K562 (cell line): Measurements from ENCODE around the gene RDH16. TPM values are rescaled to one million over a fixed set of nuclear protein-coding genes. Genes with fewer than 3 reads are reported as not detected.

Experiments
- NRF1 ChIP-seq, 2 experiments: fragments of 450-650 bp; IDR thresholded peaks in 1 of 2; conservative IDR thresholded peaks in 1 of 2; 2 replicates each; pipeline ENCODE4 v1.6.1; 2014; ENCODE audit warnings: mild to moderate bottlenecking in 2 of 2
- ZBTB17 ChIP-seq: fragments of 450-650 bp; formaldehyde crosslinking; IDR thresholded peaks from 2 replicates; pipeline ENCODE4 v1.4.0; 2020; ENCODE audit warnings: mild to moderate bottlenecking
- polyA plus RNA-seq, 8 experiments: library from polyadenylated mRNA; depleted of rRNA in 4 of 8; stranded (reverse) in 5 of 8; unstranded in 3 of 8; fragments of >200 nt; fragmentation: Nextera tagmentation in 2 of 8; fragmentation: Illumina TruSeq in 1 of 8; extraction: Ambion mirVana in 2 of 8; extraction: Trizol in 1 of 8; gene quantifications; 2 replicates each; pipeline versions ENCODE4 v1.2.1 to v1.2.3, GENCODE V29; 2011 to 2014; ENCODE audit warnings: inconsistent platforms in 1 of 8, missing spikeins in 1 of 8
- total RNA-seq, 7 experiments: library from RNA; depleted of rRNA in 6 of 7; stranded (reverse); fragments of >200 nt in 6 of 7; fragmentation: Illumina TruSeq in 2 of 7; extraction: Trizol in 2 of 7; gene quantifications; 2 replicates each; pipeline versions ENCODE4 v1.2.1 to v1.2.3, GENCODE V29; 2011 to 2021; ENCODE audit warnings: low replicate concordance in 1 of 7
- TF ChIP-seq, protein P1 (sequence below): fragments of 450-650 bp; IDR thresholded peaks from 2 replicates; pipeline ENCODE4 v1.6.1; 2016; ENCODE audit warnings: mild to moderate bottlenecking, moderate library complexity
- TF ChIP-seq, protein P2 (sequence below): fragments of 200-800 bp; sonication (Bioruptor generic); IDR thresholded peaks from 2 replicates; pipeline ENCODE4 v1.6.1; 2017; ENCODE audit warnings: missing genetic modification characterization, missing compliant biosample characterization
- TF ChIP-seq, protein P3 (sequence below): fragments of 450-650 bp; IDR thresholded peaks from 2 replicates; pipeline ENCODE4 v1.6.1; 2017; ENCODE audit warnings: antibody characterized with exemption, mild to moderate bottlenecking
- TF ChIP-seq, protein P4 (sequence below), 2 experiments: fragments of 200-800 bp in 1 of 2; sonication (Bioruptor generic) in 1 of 2; sonication (generic) in 1 of 2; formaldehyde crosslinking in 1 of 2; IDR thresholded peaks in 1 of 2; conservative IDR thresholded peaks in 1 of 2; 2 replicates each; pipeline versions ENCODE4 v1.5.0 to v1.6.1; 2016 to 2020; ENCODE audit warnings: missing compliant biosample characterization in 1 of 2, missing genetic modification characterization in 1 of 2, missing genetic modification reagents in 1 of 2
- TF ChIP-seq, protein P5 (sequence below): sonication (generic); formaldehyde crosslinking; IDR thresholded peaks from 2 replicates; pipeline ENCODE4 v1.9.0; 2022; ENCODE audit warnings: mild to moderate bottlenecking, missing genetic modification reagents

RDH16 gene
- total and polyA plus RNA-seq, 9 of the 15 experiments (the other 6 are each of a cell fraction or from before 2014, with no cell fraction given): 0.11 to 0.52 (median 0.22) TPM; not detected in 1

DNA sequence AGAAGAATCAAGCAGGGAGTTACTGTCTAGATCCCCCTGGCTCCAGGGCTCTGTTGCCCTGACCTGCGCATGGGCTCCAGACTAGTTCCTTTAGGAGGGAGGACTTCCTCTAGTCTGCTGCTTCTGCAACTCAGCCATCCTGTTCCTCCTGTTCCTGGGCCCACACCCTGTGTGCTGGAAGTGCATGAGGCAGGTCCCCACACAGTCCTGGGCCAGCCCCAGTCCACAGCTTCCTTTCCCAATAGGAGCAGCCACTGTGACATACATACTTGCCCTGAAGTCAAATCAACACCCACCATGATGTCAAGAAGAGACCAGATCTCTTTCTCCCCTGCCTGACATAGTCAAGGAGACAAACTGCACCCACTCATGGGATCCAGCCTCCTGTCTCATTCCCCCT lies 24.5 kb downstream of the RDH16 start (continued):
- TF ChIP-seq, protein P1, sequence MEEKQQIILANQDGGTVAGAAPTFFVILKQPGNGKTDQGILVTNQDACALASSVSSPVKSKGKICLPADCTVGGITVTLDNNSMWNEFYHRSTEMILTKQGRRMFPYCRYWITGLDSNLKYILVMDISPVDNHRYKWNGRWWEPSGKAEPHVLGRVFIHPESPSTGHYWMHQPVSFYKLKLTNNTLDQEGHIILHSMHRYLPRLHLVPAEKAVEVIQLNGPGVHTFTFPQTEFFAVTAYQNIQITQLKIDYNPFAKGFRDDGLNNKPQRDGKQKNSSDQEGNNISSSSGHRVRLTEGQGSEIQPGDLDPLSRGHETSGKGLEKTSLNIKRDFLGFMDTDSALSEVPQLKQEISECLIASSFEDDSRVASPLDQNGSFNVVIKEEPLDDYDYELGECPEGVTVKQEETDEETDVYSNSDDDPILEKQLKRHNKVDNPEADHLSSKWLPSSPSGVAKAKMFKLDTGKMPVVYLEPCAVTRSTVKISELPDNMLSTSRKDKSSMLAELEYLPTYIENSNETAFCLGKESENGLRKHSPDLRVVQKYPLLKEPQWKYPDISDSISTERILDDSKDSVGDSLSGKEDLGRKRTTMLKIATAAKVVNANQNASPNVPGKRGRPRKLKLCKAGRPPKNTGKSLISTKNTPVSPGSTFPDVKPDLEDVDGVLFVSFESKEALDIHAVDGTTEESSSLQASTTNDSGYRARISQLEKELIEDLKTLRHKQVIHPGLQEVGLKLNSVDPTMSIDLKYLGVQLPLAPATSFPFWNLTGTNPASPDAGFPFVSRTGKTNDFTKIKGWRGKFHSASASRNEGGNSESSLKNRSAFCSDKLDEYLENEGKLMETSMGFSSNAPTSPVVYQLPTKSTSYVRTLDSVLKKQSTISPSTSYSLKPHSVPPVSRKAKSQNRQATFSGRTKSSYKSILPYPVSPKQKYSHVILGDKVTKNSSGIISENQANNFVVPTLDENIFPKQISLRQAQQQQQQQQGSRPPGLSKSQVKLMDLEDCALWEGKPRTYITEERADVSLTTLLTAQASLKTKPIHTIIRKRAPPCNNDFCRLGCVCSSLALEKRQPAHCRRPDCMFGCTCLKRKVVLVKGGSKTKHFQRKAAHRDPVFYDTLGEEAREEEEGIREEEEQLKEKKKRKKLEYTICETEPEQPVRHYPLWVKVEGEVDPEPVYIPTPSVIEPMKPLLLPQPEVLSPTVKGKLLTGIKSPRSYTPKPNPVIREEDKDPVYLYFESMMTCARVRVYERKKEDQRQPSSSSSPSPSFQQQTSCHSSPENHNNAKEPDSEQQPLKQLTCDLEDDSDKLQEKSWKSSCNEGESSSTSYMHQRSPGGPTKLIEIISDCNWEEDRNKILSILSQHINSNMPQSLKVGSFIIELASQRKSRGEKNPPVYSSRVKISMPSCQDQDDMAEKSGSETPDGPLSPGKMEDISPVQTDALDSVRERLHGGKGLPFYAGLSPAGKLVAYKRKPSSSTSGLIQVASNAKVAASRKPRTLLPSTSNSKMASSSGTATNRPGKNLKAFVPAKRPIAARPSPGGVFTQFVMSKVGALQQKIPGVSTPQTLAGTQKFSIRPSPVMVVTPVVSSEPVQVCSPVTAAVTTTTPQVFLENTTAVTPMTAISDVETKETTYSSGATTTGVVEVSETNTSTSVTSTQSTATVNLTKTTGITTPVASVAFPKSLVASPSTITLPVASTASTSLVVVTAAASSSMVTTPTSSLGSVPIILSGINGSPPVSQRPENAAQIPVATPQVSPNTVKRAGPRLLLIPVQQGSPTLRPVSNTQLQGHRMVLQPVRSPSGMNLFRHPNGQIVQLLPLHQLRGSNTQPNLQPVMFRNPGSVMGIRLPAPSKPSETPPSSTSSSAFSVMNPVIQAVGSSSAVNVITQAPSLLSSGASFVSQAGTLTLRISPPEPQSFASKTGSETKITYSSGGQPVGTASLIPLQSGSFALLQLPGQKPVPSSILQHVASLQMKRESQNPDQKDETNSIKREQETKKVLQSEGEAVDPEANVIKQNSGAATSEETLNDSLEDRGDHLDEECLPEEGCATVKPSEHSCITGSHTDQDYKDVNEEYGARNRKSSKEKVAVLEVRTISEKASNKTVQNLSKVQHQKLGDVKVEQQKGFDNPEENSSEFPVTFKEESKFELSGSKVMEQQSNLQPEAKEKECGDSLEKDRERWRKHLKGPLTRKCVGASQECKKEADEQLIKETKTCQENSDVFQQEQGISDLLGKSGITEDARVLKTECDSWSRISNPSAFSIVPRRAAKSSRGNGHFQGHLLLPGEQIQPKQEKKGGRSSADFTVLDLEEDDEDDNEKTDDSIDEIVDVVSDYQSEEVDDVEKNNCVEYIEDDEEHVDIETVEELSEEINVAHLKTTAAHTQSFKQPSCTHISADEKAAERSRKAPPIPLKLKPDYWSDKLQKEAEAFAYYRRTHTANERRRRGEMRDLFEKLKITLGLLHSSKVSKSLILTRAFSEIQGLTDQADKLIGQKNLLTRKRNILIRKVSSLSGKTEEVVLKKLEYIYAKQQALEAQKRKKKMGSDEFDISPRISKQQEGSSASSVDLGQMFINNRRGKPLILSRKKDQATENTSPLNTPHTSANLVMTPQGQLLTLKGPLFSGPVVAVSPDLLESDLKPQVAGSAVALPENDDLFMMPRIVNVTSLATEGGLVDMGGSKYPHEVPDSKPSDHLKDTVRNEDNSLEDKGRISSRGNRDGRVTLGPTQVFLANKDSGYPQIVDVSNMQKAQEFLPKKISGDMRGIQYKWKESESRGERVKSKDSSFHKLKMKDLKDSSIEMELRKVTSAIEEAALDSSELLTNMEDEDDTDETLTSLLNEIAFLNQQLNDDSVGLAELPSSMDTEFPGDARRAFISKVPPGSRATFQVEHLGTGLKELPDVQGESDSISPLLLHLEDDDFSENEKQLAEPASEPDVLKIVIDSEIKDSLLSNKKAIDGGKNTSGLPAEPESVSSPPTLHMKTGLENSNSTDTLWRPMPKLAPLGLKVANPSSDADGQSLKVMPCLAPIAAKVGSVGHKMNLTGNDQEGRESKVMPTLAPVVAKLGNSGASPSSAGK: peak; percentile 39; the same call in 1 of the 2 replicates
- TF ChIP-seq, protein P2, sequence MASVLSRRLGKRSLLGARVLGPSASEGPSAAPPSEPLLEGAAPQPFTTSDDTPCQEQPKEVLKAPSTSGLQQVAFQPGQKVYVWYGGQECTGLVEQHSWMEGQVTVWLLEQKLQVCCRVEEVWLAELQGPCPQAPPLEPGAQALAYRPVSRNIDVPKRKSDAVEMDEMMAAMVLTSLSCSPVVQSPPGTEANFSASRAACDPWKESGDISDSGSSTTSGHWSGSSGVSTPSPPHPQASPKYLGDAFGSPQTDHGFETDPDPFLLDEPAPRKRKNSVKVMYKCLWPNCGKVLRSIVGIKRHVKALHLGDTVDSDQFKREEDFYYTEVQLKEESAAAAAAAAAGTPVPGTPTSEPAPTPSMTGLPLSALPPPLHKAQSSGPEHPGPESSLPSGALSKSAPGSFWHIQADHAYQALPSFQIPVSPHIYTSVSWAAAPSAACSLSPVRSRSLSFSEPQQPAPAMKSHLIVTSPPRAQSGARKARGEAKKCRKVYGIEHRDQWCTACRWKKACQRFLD (CRISPR knock-in tag): no peak
- TF ChIP-seq, protein P3, sequence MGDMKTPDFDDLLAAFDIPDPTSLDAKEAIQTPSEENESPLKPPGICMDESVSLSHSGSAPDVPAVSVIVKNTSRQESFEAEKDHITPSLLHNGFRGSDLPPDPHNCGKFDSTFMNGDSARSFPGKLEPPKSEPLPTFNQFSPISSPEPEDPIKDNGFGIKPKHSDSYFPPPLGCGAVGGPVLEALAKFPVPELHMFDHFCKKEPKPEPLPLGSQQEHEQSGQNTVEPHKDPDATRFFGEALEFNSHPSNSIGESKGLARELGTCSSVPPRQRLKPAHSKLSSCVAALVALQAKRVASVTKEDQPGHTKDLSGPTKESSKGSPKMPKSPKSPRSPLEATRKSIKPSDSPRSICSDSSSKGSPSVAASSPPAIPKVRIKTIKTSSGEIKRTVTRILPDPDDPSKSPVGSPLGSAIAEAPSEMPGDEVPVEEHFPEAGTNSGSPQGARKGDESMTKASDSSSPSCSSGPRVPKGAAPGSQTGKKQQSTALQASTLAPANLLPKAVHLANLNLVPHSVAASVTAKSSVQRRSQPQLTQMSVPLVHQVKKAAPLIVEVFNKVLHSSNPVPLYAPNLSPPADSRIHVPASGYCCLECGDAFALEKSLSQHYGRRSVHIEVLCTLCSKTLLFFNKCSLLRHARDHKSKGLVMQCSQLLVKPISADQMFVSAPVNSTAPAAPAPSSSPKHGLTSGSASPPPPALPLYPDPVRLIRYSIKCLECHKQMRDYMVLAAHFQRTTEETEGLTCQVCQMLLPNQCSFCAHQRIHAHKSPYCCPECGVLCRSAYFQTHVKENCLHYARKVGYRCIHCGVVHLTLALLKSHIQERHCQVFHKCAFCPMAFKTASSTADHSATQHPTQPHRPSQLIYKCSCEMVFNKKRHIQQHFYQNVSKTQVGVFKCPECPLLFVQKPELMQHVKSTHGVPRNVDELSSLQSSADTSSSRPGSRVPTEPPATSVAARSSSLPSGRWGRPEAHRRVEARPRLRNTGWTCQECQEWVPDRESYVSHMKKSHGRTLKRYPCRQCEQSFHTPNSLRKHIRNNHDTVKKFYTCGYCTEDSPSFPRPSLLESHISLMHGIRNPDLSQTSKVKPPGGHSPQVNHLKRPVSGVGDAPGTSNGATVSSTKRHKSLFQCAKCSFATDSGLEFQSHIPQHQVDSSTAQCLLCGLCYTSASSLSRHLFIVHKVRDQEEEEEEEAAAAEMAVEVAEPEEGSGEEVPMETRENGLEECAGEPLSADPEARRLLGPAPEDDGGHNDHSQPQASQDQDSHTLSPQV: peak; percentile 51; the same call in 1 of the 2 replicates
- TF ChIP-seq ZBTB17 (CRISPR knock-in tag) (peak; percentile 22; the same call in 1 of the 2 replicates), NRF1 (conservative IDR thresholded peaks at IDR 0.05 in 1 of 2, IDR thresholded peaks at IDR 0.05 in 1 of 2) (peak in 1 of 2 experiments; percentile 43; a peak in 2 of 4 replicates)
- TF ChIP-seq, protein P4, sequence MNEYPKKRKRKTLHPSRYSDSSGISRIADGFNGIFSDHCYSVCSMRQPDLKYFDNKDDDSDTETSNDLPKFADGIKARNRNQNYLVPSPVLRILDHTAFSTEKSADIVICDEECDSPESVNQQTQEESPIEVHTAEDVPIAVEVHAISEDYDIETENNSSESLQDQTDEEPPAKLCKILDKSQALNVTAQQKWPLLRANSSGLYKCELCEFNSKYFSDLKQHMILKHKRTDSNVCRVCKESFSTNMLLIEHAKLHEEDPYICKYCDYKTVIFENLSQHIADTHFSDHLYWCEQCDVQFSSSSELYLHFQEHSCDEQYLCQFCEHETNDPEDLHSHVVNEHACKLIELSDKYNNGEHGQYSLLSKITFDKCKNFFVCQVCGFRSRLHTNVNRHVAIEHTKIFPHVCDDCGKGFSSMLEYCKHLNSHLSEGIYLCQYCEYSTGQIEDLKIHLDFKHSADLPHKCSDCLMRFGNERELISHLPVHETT (CRISPR knock-in tag; conservative IDR thresholded peaks at IDR 0.05 in 1 of 2, IDR thresholded peaks at IDR 0.05 in 1 of 2): 0 out of 4 replicates have a peak, but pooled peaks of 1 of the 2 experiments have one; percentile 15
- TF ChIP-seq, protein P5, sequence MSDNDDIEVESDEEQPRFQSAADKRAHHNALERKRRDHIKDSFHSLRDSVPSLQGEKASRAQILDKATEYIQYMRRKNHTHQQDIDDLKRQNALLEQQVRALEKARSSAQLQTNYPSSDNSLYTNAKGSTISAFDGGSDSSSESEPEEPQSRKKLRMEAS (CRISPR knock-in tag): peak; percentile 45; the same call in 1 of the 2 replicates
